CD14-positive monocyte (primary cell): Measurements from ENCODE around the gene VASH1. TPM values are rescaled to one million over a fixed set of nuclear protein-coding genes. Genes with fewer than 3 reads are reported as not detected.

Source experiments
- DNase-seq, 3 donors: peaks; one replicate each; pipeline ENCODE4 v3.0.0-alpha.2; 2011 to 2022
- H2AFZ ChIP-seq: 2 replicates; pipeline ENCODE4 v1.6.0; 2012; ENCODE audit warnings: mild to moderate bottlenecking, low read depth, low read length, inconsistent platforms; ENCODE audit not compliant: insufficient read depth, poor library complexity, severe bottlenecking
- H3K27ac ChIP-seq, 2 donors: 1 replicate in 1 of 2; 2 replicates in 1 of 2; pipeline ENCODE4 v1.5.1; 2012 to 2013; ENCODE audit warnings: low read length in 2 of 2, control low read depth in 1 of 2, inconsistent platforms in 1 of 2, low read depth in 1 of 2, mild to moderate bottlenecking in 1 of 2
- H3K27me3 ChIP-seq, 2 donors: one replicate each; pipeline versions ENCODE4 v1.6.0 to v1.6.1; 2011 to 2013; ENCODE audit warnings: low read length in 2 of 2; ENCODE audit not compliant: control insufficient read depth in 2 of 2, insufficient read depth in 2 of 2
- H3K36me3 ChIP-seq, 2 donors: replicated peaks in 1 of 2; 1 replicate in 1 of 2; 2 replicates in 1 of 2; pipeline versions ENCODE4 v1.5.1 to v1.6.1; 2012 to 2013; ENCODE audit warnings: low read length in 2 of 2, control low read depth in 1 of 2, inconsistent platforms in 1 of 2, mild to moderate bottlenecking in 1 of 2; ENCODE audit not compliant: insufficient read depth in 2 of 2, control insufficient read depth in 1 of 2
- H3K4me1 ChIP-seq, 2 donors: 1 replicate in 1 of 2; 2 replicates in 1 of 2; pipeline versions ENCODE4 v1.5.1 to v1.6.1; 2012 to 2013; ENCODE audit warnings: low read length in 2 of 2, control low read depth in 1 of 2, inconsistent platforms in 1 of 2, mild to moderate bottlenecking in 1 of 2, moderate library complexity in 1 of 2; ENCODE audit not compliant: insufficient read depth in 2 of 2, control insufficient read depth in 1 of 2
- H3K4me2 ChIP-seq: replicated peaks from 2 replicates; pipeline ENCODE3; 2012; ENCODE audit warnings: low read length, moderate library complexity, mild to moderate bottlenecking; ENCODE audit not compliant: poor library complexity, severe bottlenecking; ENCODE audit errors: extremely low read depth
- H3K4me3 ChIP-seq, 3 experiments: fragments of 200-600 bp in 1 of 3; sonication (generic) in 1 of 3; replicated peaks in 1 of 3; 1 replicate in 2 of 3; 2 replicates in 1 of 3; pipeline ENCODE4 v1.5.1; 2011 to 2013; ENCODE audit warnings: low read length in 3 of 3, mild to moderate bottlenecking in 3 of 3, control low read depth in 2 of 3, low read depth in 2 of 3, inconsistent platforms in 1 of 3, moderate library complexity in 1 of 3
- H3K79me2 ChIP-seq: 2 replicates; pipeline ENCODE4 v1.6.0; 2012; ENCODE audit warnings: mild to moderate bottlenecking, control low read depth, inconsistent platforms, low read length, moderate library complexity; ENCODE audit not compliant: insufficient read depth
- H3K9ac ChIP-seq: 2 replicates; pipeline ENCODE4 v1.6.0; 2017; ENCODE audit warnings: low read length, mild to moderate bottlenecking; ENCODE audit not compliant: insufficient read depth, poor library complexity, severe bottlenecking
- H3K9me3 ChIP-seq, 2 donors: replicated peaks in 1 of 2; 1 replicate in 1 of 2; 2 replicates in 1 of 2; pipeline versions ENCODE4 v1.5.1 to v1.6.1; 2012 to 2013; ENCODE audit warnings: low read length in 2 of 2, control low read depth in 1 of 2; ENCODE audit not compliant: control insufficient read depth in 1 of 2, insufficient read depth in 1 of 2
- H4K20me1 ChIP-seq: 2 replicates; pipeline ENCODE4 v1.6.0; 2012; ENCODE audit warnings: mild to moderate bottlenecking, low read length, control low read depth, moderate library complexity; ENCODE audit not compliant: insufficient read depth
- H3K27ac Mint-ChIP-seq, 7 donors: one replicate each; pipeline ENCODE4 v1.8.0; 2020; ENCODE audit warnings: mild to moderate bottlenecking in 7 of 7, mixed read lengths in 7 of 7, moderate library complexity in 6 of 7, inconsistent platforms in 2 of 7
- H3K27me3 Mint-ChIP-seq, 3 donors: one replicate each; pipeline ENCODE4 v1.8.0; 2021 to 2022; ENCODE audit warnings: low read depth in 3 of 3, mild to moderate bottlenecking in 3 of 3, mixed read lengths in 3 of 3, moderate library complexity in 3 of 3, inconsistent platforms in 1 of 3
- H3K36me3 Mint-ChIP-seq, 2 donors: one replicate each; pipeline ENCODE4 v1.8.0; 2020; ENCODE audit warnings: mixed read lengths in 2 of 2, inconsistent platforms in 1 of 2, mild to moderate bottlenecking in 1 of 2
- H3K4me1 Mint-ChIP-seq: one replicate; pipeline ENCODE4 v1.8.0; 2020; ENCODE audit warnings: mild to moderate bottlenecking, mixed read lengths
- H3K4me3 Mint-ChIP-seq, 2 donors: one replicate each; pipeline ENCODE4 v1.8.0; 2020; ENCODE audit warnings: mild to moderate bottlenecking in 2 of 2, mixed read lengths in 2 of 2, moderate library complexity in 1 of 2
- H3K9me3 Mint-ChIP-seq, 7 donors: one replicate each; pipeline ENCODE4 v1.8.0; 2020 to 2022; ENCODE audit warnings: mixed read lengths in 7 of 7, mild to moderate bottlenecking in 6 of 7, moderate library complexity in 6 of 7, inconsistent platforms in 2 of 7
- CTCF ChIP-seq: fragments of 200-600 bp; IDR thresholded peaks from one replicate; pipeline ENCODE4 v1.8.0; 2022; ENCODE audit warnings: antibody characterized with exemption, mild to moderate bottlenecking
- WGBS: methylation state at CpG from one replicate; pipeline ENCODE4 v1.1.5; 2013; ENCODE audit warnings: missing lambda C conversion rate; ENCODE audit not compliant: insufficient coverage; 5-methylcytosine and 5-hydroxymethylcytosine counted together
- intact Hi-C, 2 donors: fragments of 100-400 bp; cut with micrococcal nuclease; formaldehyde crosslinking; loops; one replicate each; pipeline versions ENCODE4 v1.15.0 to v1.15.1; 2023
- polyA plus RNA-seq, 3 donors: library from polyadenylated mRNA; depleted of rRNA in 1 of 3; unstranded in 2 of 3; stranded (reverse) in 1 of 3; fragments of 300-500 nt in 2 of 3; fragments of >200 nt in 1 of 3; fragmentation: Illumina TruSeq in 2 of 3; gene quantifications; 1 replicate in 2 of 3; 2 replicates in 1 of 3; pipeline ENCODE4 v1.2.3, GENCODE V29; 2012 to 2021

VASH1 gene
- polyA plus RNA-seq, 3 donors = 2.5 to 10.5 (median 3.3) TPM

DNA sequence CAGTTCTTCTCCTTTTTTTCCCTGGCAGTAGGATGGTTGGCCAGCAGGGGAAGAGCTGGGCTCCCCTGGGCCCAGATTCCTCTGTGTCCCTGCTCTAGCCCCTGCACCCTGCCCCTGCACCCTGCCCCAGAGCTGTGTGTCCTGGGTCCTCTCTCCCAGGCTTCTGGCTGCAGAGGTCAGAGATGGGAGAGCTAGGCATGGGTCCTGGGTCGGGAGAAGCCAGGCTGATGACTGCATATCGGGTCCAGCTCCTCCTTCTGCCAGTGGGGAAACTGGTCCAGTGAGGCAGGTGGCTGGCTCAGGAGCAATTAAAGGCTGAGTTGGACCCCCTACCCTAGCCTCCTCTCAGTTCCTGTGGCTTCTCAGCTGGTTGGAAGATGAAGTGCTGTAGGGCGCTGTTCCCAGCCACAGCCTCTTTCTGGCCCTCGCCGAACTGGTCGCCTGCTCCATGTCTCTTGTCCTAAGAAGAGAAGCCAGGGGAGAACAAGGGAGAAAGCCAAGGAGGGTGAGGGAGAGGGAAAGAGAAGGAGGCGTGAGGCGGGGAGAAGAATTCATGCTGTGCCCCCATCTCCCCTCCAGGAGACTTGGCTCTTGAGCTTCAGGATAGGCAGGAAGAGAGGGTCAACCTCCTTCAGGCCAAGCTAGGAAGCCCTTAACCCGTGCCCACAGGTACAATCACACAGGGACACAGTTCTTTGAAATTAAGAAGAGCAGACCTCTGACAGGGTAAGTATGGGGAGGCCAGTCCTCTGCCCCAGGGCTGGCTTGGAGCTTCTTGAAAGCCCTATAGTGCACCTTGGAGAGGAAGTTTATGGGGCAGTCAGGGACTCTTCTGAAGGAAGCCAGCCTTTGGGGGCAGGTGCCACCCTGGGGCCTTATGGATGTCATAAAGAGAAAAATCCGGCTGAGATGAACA, 9.5 kb downstream of the VASH1 start:
- Histone ChIP-seq H4K20me1 (no peaks in the 10 kb centered on the region), H3K36me3 (no peaks in the 10 kb centered on the region), H3K9me3 (no peaks in the 10 kb centered on the region), H3K27ac (no peak overlapping the region), H2AFZ (no peak overlapping the region), H3K4me1 (peaks cover 61 to 68% of the 10 kb centered on the region in 2 donors), H3K4me2 (no peak overlapping the region), H3K9ac (no peak overlapping the region), H3K4me3 (no peak overlapping the region), H3K79me2 (no peaks in the 10 kb centered on the region), H3K27me3 (no peaks in the 10 kb centered on the region)
- peak overlapping the region in 6 of 7 donors; percentile 10 to 96 (median 66) for H3K27ac Mint-ChIP-seq
- peaks cover 0 to 1% (median 0%) of the 10 kb centered on the region in 3 donors for H3K27me3 Mint-ChIP-seq
- no peak overlapping the region for H3K4me3 Mint-ChIP-seq
- H3K4me1 Mint-ChIP-seq = peaks cover 73% of the 10 kb centered on the region
- no peak for TF ChIP-seq CTCF
- no peak for DNase-seq
- peaks cover 10 to 18% of the 10 kb centered on the region in 2 donors for H3K36me3 Mint-ChIP-seq
- 93% methylated on average over 3 of the region's 10 CpGs for WGBS
- peaks cover 0 to 2% (median 0%) of the 10 kb centered on the region in 7 donors for H3K9me3 Mint-ChIP-seq
- intact Hi-C loops = loop anchor here in 1 of 2 donors (5.0 kb wide), 1 partner anchor 48 kb away; no protein-coding TSS in a partner anchor

- no peak overlapping the region for H3K4me2 ChIP-seq
- Mint-ChIP-seq H3K36me3 (peaks cover 9 to 18% of the 10 kb centered on the region in 2 donors), H3K4me3 (no peak overlapping the region), H3K9me3 (peaks cover 0 to 2% (median 0%) of the 10 kb centered on the region in 7 donors), H3K27me3 (peaks cover 0 to 1% (median 0%) of the 10 kb centered on the region in 3 donors), H3K4me1 (peaks cover 77% of the 10 kb centered on the region), H3K27ac (peak overlapping the region; percentile 10 to 97 (median 56))
- H3K4me3 ChIP-seq = no peak overlapping the region
- no peak overlapping the region for H3K9ac ChIP-seq
- no peak for DNase-seq
- 83% methylated on average over 3 of the region's 9 CpGs for WGBS
- intact Hi-C loops = loop anchor here in 1 of 2 donors (5.0 kb wide), 1 partner anchor 49 kb away; no protein-coding TSS in a partner anchor
- no peaks in the 10 kb centered on the region for H3K79me2 ChIP-seq
- H3K4me1 ChIP-seq = peaks cover 65 to 73% of the 10 kb centered on the region in 2 donors
- no peak overlapping the region for H3K27ac ChIP-seq
- H4K20me1 ChIP-seq = no peaks in the 10 kb centered on the region
- no peak overlapping the region for H2AFZ ChIP-seq
- H3K27me3 ChIP-seq = no peaks in the 10 kb centered on the region
- H3K9me3 ChIP-seq = no peaks in the 10 kb centered on the region
- H3K36me3 ChIP-seq = no peaks in the 10 kb centered on the region
- no peak for TF ChIP-seq CTCF
These were observed 10.2 kb downstream of the VASH1 start for GRCh38 chr14:76771437-76771980.
